HG03342 (cell line): ENCODE measurements around the gene HNRNPL.

Experiments used
- ATAC-seq: cut with Tn5 transposase; IDR thresholded peaks from one replicate; pipeline ENCODE4 v1.9.1; 2021; ENCODE audit warnings: mild to moderate bottlenecking, moderate library complexity; ENCODE audit not compliant: unreplicated experiment

Gene HNRNPL

DNA sequence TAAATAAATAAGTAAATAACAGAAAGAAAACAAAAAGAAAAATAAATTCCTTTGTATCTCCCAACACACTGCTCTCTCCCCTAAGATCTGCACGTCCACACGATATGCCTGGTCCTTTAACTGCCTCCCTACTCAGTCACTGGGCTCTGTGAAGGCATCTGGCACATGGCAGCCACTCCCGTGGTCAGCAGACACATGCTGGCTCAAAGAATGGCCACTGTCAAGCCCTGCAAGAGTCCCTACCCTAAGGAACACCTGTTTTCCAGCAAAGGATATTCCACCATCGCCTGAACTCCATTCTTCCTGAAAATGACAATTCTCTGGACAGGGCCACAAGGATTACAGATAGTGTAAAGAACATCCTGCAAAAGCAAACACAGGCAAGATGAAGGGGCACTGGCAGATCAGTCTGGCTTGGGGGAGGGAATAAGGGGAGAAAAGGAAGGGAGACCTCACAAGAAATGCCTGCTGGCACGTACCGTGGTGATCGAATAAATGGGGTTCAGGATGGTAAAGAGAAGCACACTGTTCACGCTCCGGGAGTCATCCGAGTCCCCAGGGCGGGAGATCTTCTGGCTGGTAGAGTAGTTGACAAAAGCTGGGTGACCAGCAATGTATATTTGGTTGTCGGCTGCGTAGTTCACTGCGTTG, 4.3 kb downstream of the HNRNPL start:
- no peak for ATAC-seq

DNA sequence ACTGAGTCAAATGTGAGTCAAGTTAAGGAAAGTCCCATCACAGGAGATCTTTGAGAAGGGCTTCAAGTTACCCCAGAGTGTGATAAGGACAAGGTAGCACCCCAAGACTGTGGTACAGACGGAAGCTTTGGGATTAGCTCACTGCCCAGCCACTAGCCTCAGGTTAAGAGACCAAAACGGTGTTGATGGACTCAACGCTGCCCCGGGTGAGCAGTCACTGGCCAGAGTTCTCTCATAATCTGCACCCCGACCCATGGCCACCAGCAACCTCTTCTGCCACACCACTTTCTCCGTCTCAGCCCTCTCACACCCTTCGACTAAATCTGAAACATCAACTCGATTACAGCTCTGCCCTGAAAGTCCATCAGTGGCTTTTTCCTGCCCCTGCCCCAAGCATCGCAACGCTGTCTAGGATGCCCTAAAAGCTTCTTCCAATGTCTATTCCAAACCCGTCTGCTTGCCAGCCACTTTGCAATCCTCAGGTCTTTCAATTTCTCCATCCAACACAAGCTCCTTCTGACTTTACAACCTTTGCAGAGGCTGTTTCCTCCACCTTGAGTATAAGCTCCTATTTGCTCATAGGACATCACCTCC, 5.6 kb downstream of the HNRNPL start:
- ATAC-seq = no peak

DNA sequence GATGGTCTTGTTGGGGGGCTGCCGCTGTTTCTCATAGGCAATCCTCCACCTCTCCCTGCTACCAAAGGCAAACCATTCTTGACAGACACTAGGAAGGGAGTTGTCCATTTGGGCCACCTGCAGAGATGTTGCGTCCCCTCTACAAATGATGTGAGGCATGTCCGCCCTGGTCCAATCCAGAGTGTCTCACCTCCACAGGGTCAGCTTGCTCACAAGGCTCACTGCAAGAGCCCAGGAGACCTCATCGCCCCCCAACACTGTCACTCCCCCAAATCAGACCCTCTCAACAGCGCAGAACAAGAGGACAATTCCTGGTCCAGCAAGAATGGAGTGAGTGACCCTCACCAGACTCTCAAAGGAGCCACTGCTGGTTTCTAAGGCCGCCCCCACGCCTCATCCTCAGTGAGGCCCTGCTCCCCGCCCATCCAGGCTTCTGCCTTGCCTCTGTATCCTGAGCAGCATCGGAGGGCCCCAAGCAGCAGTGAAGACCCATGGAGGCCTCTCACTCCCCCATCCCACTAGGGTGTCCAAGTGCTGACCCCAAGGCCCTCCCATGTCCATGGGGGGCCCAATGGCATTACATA, 6.5 kb downstream of the HNRNPL start:
- no peak for ATAC-seq

DNA sequence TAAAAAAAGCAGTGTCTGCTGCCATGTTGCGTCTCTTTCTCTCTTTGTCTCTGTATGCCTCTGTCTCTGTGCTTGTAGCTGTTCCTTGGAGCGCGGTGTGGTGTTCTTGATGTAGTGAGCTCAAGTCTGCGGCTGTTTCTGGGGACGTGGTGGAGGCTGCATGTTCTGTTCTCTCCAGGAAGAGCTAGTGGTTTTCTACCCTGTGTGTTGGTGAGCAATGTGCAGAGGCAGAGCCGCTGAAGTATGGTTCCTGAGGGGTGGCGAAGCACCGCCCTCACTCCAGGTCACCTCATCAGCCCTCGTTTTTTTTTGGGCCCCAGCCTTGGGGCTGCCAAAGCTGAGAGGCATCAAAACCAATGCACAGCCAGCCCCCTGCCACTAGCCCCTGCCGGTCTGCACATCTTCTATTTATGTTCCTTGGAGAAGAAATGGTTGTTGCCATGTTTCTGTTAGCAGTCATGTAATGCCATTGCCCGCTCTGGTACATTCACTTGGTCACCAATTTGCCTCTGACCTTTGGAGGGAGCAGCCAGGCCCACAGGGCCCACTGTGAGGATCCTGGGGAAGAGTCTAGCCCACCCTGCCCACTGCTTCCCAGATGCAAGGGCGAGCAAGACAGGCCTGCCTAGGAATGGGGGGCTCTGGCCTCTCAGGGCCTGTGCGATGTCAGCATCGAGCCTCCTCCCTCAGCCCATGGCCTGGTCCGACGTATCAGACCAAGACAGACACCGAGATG, 7.2 kb downstream of the HNRNPL start:
- ATAC-seq = no peak

DNA sequence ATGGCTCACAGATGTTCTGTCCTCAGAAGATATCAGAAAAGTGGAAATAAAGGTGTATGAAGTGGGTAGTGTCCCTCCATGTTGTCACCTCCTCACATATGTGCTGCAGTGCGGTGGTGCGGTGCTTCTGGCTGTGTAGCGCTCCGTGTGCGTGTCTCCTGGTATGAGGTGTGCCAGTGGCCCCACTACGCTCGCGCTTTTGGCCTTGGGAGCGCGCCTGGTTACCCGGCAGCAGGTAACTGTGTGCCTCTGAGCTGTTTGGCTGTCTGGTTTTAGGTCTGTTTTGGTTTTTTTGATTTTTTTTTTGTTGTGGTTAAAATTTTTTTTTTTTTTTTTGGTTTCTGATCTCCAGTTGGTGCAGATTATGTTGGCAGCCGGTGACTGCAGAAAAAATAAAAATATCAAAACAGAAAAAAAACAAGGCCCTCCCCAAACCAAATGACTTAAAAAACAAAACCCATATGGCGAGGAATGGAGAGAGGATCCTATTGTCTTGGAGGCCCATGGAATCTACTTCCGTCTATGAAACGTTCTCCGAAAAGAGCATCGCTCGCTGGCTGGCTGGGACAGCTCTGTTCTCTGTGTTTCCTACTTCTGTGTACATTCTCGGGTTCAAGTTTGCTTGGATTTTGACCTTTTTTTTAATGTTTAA, 7.9 kb downstream of the HNRNPL start:
- ATAC-seq = no peak

DNA sequence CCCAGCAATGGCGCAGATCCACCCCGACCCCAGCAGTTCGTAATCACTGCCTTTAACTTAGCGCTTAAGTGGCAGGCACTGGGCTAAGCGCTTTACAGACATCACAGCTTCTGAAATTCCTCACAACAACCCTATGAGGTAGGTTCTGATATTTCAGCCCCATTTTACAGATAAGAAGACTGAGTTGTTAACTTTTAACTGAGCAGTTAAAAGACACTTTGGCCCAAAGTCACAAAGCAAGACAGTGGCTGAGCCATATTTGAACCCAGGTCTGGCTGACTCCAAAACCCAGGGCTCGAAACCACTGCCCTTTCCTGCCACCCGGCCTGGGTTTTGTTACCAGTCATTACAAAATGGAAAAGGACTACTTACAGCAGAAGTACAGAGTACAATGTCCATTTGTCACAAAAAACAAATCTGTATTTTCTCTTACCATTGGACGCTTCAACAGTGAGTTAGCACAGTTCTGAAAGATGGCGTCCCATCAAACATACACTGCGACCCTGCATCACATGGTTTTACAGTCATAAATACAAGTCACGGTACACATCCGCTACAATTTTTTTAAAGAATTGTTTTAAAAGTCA, 8.5 kb downstream of the HNRNPL start:
- no peak for ATAC-seq

DNA sequence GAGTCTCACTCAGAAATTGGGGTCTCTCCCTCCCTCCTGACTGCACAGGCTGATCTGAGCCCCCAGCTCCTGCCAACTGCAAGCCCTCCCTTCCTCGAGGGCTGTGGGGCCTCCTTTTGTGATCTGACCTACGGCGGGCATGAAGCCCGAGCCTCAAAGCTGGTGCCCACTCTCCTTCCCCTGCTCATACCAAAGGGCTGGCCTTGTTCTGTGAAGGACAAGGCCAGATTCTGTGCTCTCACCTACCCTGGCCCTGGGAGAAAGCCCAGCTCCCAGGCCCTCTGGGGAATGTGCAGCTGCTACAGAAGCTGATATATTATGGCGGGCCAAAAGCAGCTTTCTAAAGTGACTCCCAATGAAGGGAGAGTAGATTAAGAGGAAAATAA, 9.2 kb downstream of the HNRNPL start:
- ATAC-seq = no peak

DNA sequence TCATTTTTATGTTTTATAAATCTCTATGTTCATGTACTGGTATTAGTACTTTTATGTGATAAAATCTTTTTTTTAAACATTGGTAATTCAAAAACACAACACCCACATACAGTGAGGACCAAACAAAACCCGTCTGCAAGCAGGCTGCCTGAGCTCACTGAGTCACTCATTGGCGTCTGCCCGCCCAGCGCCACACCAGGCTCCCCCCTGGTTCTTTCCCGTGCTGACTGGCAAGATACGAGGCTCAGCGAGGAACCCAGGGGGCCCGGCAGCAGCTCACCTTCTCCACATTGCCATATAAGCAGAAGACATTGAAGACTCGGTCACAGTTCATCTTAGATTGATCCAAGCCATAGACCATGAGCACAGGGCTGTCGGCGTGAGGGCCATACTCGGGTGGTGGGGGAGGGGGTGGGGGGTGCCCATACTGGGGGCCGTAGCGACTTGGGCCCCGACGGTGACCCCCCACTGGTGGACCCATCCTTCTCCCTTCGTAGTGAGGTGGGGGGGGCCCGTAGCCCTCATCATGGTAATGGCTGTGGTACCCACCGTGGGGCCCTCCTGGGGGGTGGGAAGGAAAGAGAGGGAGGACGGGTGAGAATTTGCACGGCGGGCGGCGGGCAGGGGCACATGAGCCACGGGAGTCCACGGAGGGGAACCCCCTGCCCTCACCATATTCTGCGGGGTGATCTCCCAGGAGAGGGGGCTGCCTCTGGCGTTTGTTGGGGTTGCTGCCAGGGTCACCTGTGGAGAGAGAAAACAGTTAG, 9.8 kb downstream of the HNRNPL start:
- ATAC-seq = no peak

DNA sequence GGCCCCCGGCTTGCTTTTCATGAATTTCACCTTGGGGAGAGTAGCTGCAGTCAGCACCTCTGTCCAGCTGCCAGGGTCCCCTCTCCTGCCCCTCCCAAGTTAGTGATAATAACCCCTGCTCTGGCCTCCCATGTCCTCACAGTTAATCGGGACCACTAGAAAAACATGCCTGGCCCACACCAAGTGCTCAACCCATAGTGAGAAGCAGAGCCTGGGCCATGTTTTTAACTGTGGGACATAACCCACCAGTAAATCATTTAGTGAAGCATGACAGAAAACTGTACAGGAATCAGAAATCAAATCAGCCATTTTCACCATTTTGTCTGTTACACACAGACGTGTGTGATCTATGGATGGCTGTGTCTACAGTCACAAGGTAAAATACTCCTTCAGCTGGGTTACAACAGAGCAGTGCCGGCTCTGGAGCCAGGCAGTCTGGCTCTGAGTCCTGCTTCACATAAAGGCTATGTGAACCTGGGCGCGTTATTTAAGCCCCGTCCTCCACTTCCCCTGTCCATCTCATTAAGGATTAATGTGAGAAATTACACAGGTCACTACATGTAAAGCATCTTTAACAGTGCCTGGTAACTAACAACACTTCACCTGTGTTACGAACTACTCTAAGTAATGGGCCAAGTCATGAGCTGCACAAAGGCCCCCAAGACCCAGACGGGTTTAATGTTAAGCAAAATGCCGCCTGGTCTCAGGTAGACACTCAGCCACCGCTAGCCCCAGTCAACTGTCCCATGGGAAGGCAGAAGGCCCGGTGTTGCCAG, 10.6 kb downstream of the HNRNPL start:
- no peak for ATAC-seq

DNA sequence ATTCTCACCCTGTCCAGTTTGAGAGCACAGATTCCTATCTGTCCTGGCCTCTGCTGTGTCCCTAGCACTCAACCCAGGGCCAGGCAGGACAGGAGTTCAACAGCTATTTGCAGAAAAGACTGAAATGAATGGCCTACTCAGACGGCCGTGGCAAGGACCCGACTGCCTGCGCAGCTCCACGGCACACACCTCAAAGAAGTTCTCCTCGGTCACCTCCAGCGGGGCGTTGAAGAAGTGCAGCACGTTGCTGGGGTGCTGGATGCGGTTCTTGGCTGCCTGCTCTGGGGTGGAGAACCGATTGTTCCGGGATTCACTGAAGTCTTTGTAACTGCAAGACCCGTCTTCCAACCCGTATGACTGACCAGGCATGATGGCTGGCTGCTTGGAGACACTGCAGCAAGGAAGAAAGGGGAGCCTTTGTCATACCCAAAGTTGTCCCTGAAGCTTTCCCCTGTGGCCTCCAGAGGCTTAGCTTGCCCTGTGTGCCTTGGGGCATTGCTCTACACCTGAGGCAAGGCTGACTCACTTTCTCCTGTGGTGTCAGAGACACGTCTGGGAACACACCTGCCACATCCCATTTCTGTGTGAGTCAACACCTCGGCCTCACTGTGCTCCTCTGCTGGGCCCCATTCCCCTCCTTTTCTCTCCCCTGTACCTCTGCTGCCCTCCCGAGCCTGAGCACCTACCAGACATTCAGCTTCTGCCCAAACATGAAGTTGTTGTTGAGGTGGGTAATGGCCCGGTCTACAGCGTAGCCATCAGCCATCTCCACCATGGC, 11.4 kb downstream of the HNRNPL start:
- ATAC-seq = no peak

DNA sequence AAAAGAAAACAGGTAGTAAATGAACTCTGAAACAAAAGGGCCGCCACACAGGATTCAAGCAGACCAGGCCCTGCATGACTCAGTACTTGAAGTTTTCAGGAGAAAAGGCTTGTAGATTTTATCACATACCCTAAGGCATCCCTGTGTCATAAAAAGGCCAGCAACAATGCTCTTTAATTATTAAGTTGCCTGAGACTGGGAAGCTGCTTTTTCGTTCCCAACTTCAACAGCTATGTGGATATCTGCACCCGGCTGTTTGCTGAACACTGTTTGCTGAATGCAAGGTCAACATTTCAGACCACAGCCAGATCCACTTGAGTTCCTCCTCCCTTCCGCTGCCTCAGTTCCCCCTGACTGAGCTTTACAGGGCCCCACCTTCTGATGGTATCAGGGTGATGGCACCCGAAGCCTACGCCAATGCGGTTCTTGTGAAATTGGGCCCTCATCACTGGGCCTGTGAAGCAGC, 12.1 kb downstream of the HNRNPL start:
- no peak for ATAC-seq

DNA sequence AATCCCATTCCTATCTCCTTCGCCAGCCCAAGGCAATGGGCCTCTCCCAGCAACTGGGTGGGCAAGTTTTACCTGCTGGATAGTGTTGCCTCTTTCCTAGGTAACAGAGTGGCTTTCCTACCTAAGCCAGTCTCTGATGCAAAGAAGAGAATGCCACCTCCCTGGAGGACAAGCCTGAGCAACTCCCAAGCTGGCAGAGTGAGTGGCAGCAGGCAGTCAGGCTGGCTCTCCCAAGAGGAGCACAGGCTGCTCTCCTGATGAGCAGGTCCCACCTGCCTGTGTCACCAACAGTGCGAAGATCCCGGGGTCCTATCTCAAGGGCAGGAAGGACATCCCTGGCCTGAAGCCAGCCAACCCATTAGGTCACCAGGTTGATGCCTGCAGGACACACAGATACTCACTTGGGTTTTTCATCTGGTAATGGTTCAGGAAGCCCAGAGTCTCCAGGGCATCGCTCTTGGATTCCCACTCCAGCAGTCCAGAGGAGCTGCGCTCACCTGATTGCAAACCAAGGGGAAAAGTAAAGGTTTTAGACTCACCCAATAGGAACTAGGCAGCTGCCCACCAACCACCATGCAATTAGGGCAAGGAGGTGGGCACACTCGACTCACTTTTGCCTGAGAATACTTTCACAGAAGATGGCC, 12.7 kb downstream of the HNRNPL start:
- no peak for ATAC-seq

DNA sequence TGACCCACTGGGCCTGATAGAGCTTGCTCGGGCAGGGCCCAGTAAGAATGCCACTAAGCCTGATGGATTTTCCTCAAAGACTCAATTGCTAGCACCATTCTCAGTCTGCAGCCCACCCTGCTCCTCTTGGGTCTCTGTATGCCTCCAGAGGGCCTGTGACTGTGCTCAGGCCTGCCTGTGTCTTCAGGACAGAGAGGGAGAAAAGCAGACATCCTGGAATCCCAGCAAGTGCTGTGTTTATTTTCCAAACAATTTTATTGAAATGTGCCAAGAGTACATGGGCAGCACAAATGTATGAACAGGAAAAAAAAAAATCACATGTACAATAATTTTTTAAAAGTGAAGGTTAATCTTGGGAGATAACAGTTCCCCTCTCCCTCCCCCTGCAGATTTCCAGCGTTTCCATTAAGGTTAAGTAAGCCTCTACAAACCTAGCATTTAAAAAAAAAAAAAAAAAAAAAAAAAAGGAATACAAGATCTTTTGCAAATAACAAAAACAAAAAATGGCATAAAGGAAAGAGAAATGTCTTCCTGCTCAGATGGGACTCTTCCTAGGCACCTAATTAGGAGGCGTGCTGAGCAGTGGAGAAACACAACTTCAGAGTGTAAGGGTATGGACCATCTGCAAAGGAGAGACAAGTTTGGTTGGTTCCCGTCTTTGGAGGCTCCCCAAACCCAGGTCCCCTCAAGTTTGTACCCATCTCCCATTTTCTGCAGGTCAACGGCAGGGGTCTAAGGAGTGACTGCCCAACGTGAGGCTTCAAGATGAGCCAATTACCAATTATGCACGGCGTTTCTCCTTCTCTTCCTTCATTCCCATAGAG, 13.4 kb downstream of the HNRNPL start:
- ATAC-seq = no peak

DNA sequence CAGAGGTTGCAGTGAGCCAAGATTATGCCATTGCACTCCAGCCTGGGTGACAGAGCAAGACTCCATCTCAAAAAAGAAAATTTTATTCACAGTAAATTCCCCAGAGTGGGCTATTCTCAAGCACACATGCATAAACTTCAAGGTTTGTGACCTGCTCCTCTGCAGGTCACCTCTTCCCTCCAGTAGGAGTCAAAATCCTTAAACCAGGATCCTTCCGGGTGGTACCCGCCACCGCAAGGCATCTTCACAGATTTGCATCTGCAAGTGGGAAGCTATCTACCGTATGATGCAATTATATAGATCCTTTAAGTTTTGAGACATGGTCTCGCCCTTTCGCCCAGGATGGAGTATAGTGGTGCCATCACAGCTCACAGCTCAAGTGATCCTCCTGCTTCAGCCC, 15.2 kb downstream of the HNRNPL start:
- ATAC-seq = no peak

DNA sequence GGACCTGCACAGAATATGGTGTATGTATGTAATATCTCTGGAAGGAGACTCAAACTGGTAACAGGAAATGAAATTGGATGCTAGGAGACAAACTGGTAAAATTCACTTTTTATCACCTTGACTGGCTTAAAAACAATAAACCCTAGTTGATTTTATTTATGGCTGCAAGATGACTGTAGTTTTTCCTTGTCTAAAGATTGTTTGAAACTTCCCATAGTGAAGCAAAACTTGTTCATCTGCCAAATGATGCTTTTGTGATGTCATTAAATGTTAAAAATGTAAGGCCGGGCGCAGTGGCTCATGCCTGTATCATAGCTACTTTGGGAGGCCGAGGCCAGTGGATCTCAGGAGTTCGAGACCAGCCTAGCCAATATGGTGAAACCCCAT, 15.7 kb downstream of the HNRNPL start:
- ATAC-seq = no peak

DNA sequence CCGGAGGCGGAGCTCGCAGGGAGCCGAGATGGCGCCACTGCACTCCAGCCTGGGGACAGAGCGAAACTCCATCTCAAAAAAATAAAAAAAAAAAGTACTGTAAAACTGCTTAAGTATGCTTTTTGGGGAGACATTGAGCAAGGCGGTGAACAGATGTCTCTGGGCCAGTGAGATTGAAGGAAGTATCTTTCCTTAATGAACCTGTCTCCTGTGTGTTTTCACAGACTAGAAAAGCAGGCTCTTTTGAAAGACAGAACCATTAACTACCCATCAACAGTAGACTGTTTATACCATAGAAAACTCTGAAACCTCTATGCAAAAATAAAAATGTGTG, 16.7 kb downstream of the HNRNPL start:
- ATAC-seq = no peak

DNA sequence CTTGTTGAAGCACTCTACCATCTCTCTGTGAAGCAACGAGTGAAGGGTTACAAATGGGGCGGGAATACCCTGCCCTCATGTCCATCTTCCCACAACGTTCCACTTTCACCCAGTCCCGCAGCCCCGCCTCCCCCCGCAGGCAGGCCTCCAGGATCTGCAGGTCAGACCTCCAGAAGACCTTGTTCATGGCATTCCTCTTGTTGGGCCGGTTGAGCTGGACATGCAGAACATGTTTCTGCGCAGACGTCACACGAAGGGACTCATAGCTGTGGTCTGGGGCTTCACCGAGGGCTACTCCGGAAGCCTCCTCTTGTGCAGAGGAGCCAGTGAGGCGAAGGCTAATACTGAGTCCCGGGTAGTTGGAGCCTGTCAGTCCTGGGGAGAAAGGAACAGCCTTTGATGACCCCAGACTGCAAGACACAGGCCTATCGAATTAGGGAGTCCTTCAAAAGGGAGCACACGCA, 18.6 kb downstream of the HNRNPL start:
- ATAC-seq = peak; percentile 43
